NCI-H2196 (cell line): Measurements from ENCODE around the gene CENPL.
"Not testable (repeated sequence)": the region's sequence is repeated elsewhere in the genome, so short reads cannot be mapped to it uniquely, and the experiment has no call there.

Source experiments
- DNase-seq: peaks from one replicate; lab custom pipeline; 2025; ENCODE audit not compliant: unreplicated experiment; lab: John Stamatoyannopoulos, UW

The CENPL gene

GRCh38 chr1:173764331-173764730, 60.4 kb downstream of the CENPL start:
- DNase-seq, result not testable (repeated sequence)

- DNase-seq, result no peak
These were observed 65.7 kb downstream of the CENPL start for GRCh38 chr1:173758980-173759379.

GRCh38 chr1:173758110-173758509, 66.6 kb downstream of the CENPL start:
- no peak for DNase-seq

- no peak for DNase-seq
These were observed 67.0 kb downstream of the CENPL start for GRCh38 chr1:173757666-173758065.

GRCh38 chr1:173753830-173754229, 70.9 kb downstream of the CENPL start:
- no peak for DNase-seq
